GM18526 (cell line): ENCODE data around the gene APEH.

ENCODE experiments used
- POLR2A ChIP-seq: IDR thresholded peaks from 3 replicates; pipeline ENCODE4 v1.6.1; 2011; ENCODE audit not compliant: insufficient read length; ENCODE audit errors: extremely low read depth

The APEH gene

DNA sequence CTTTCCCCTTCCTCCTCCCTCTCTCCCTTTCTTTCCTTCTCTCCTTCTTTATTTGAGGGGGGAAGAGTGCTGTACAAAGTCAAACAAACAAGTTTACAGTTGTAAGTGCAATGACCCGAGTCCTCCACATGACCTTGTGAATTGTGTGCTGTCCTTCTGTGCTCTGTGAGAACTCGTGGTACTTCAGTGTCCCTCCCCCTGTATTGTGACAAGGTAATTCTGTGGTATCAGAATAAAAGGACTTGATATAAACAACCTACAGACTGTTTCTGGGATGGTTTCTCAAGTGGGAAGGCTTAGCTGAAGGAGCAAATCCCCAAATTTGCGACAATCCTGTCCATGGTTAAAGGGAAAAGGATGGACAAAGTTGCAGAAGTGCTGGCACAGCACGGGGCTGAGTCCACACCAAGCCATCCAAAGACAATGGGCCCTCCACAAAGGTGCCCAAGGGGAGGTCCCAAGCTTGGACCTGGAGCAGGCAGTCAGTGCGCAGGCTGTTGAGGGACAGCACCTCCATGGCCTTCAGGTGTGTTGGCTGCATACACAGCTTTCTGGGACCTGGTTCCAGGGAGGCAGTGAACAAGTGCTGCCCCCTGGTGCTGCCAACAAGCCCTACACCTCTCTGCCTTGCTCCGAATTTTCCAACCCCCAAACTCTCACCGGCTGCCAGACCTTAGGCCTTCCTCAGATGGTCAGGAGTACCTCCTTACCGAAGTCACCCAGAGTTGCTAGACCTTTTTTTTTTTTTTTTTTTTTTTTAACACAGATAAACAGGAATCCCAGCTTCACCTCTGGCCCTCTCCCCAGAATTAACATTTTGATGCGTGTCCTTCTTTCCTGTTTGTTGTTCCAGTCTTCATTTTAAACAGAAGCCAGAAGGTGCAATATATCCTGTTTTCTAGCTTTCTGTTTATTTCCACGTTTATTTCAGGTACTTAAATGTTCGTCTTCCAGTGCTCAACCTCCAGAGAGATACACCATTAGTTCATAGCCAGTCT, 2.6 kb upstream of the APEH start:
- no peak for TF ChIP-seq POLR2A

DNA sequence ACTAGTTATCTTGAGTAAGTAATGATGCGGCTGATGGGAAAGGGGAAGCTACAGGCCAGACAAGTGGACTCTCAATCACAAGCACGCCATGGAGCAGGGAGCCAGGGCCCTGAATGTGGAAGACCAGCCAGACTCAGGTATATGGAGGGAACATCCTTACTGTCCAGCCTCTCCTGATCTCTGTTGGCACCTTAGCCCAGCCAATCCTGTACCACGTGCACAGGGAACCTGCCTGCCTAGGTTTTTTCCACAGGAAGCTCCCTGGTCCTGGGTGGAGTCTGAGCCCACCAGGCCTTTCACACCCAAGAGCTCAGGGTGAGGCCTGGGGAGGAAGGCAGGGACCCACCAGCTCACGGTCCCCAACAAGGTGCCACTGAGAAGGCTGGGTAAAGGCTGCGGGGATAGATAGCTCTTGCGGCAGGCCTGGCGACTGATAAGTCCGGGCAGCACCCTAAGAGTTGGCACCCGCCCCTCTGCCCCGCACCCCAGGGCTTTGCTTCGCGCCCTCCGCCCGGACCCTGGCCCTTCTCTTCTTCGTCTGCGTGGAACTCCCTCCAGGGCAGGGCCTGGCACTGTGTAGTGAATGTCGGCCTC, 933 bp upstream of the APEH start:
- no peak for TF ChIP-seq POLR2A

DNA sequence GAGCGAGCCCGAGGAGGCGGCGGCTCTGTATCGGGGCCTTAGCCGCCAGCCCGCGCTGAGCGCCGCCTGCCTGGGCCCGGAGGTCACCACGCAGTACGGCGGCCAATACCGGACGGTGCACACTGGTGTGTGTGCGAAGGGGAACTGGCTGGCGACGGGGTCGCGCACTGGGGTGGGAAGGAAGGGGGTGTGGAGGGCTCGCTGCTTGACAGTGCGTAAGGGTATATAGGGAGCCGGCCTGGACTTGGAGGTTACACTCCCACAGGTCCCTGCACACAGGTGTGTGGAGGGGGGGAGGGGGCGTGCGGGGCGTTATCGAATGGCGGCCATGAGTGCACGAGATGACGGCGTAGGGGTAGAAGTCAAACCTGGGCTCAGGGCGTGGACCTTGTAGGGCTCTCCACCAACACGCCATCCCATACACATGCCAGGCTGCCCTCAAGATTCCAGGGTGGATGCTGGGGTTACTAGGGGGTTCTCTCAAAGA, 389 bp downstream of the APEH start:
- TF ChIP-seq POLR2A: no peak

DNA sequence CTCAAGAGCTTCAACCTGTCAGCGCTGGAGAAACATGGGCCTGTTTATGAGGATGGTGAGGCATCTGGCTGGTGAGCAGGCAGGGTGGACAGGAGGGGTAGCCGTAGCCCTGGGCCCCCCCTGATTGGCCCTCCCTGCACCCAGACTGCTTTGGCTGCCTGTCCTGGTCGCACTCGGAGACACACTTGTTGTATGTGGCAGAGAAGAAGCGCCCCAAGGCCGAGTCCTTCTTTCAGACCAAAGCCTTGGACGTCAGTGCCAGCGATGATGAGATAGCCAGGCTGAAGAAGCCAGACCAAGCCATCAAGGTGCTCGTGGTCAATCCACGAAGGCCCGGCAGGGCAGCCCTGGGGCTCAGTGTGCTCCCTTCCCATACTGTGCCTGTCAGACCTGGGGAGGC, 1.8 kb downstream of the APEH start:
- no peak for TF ChIP-seq POLR2A

DNA sequence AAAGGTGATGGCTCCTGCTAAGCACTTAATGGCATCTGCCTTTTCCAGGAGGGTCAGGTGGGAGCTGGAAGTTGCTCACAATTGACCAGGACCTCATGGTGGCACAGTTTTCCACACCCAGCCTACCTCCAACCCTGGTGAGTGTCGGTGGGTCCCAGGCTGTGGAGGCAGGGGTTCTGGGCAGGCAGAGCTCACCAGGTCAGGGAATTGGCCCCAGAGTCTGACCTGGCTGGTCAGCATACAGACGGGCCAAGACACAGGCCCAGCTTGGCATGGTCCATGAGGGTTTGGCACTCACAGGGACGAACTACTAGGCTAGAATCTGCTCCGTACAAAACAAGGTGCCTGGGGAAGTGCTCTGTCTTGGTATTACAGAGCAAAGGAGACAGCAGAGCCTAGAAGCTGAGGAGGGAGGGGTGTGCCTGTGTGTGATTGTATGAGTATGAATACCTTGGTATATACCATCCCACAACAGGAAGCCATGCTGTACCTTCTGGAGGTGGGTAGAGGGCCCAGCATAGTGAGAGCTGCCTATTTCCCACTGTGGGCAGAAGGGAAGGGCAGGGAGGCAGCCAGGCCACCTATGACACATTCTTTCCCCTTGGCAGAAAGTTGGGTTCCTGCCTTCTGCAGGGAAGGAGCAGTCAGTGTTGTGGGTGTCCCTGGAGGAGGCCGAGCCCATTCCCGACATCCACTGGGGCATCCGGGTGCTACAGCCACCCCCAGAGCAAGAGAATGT, 6.5 kb downstream of the APEH start:
- no peak for TF ChIP-seq POLR2A

DNA sequence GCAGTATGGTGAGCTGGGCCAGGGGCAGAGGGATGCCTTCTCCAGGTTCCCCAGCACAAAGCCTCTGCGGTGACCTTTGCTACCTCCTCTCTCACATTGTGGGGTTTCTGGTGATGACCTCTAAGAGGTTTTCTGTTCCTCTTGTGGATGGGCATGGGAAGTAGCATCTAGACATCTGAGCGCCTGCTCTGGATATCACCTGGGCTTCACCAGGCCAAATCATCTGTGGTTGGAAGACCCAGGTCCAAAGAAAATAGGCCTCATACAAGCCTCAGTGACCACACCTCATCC, 7.0 kb downstream of the APEH start:
- no peak for TF ChIP-seq POLR2A

DNA sequence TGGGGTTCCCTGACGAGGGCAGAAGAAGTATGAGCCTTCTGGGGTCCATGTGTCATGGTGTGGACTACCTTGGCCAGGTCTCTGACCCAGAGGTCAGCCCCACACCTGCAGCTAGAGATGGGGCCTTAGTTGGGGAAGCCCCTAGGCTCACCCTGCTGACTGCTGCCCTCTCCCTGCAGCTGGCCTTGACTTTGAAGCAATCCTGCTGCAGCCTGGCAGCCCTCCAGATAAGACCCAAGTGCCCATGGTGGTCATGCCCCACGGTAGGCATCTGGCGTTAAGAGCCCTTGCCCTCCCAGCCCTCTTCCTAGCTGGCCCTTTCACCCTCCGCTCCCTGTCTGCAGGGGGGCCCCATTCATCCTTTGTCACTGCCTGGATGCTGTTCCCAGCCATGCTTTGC, 7.4 kb downstream of the APEH start:
- no peak for TF ChIP-seq POLR2A

DNA sequence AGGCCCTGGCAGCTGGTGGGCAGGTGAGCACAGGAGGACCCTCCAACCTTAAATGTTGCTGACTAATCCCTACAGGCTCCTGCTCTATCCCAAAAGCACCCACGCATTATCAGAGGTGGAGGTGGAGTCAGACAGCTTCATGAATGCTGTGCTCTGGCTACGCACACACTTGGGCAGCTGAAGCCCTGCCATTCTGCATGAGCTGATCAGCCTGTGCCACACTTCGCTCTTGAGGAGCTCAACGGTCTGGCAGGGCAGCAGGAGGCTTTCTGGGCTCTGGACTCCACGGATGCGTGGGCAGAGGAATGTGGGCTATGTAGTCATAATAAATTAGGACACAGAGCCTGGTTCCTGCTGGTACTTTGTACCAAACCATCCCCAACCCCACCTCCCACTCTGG, 9.0 kb downstream of the APEH start:
- no peak for TF ChIP-seq POLR2A

DNA sequence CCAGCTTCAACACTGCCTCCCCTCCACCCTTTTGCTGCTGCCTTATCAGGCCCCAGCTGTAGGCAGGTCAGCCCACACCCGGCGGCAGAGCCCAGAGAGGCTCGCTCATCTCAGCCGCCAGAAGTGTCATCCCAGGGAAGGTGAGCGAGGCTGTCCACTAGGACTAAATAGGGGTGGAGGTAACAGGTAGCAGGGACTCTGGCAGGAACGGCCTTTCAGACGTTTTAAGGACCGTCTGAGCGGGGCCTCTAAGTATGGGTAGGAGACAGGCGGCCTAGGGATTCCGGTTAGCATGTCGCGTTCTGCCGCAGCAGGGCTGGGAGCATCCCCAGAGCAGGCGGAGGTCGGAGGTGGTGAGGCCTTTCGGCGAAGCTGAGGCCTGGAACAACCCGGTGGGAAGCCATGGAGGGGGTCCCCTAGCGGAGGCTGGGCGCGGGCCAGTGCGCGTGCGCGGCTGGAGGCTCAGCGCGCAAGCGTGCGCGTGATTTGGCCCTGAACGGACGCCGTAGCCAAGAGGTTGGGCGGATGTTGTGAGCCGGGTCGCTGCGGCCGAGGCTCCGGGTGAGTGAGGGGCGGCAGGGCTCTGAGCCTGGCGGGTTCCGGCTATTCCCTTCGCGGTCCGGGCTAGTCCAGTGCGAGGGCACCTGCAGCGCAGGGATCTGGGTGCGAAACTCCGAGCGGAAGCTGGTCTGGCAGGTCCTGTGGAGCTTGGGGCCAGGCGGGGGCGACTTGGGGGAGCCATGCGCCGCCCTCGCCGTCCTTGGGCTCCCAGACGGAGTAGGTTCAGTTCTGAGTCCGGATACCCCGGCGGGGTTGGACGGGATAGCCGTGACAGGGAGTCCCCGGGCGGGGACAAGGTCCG, 15.1 kb downstream of the APEH start, which contains the start of the genes MST1 and RNF123:
MST1 (minus strand) TSS at position 429 of the 862 bp plus-strand sequence. CDS start 783 bp downstream, outside the sequence.
RNF123 (plus strand) TSS at position 512 of the 862 bp plus-strand sequence. CDS start 1,609 bp downstream, outside the sequence.
- TF ChIP-seq POLR2A: peak; percentile 80

DNA sequence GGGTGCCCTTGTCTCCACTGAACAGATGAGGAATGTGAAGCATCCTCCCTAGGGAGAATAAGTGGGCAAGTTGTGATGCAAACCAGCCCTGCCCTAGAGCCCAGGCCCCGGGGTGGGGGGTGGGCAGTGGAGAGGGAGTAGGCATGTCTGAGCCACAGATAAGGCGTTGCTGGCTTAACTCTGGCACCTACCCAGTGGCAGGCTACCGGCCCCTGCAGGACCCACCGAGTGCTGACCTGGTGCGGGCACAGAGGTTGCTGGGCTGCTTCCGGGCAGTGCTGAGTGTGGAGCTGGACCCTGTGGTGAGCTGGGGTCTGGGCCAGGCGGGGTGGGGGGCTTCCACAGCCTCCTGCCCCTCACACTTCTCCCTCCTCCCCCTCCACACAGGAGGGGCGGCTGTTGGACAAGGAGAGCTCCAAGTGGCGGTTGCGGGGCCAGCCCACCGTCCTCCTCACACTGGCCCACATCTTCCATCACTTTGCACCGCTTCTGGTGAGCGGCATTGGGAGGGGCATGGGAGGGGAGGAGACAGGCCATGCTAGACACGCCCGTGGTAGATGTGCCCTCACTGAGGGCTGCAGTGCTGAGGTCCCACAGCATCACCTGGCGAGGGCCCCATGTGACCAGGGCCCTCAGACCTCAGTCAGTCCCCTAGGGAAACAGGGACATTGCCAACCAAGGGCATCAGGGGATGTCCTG, 25.3 kb downstream of the APEH start:
- TF ChIP-seq POLR2A: no peak

DNA sequence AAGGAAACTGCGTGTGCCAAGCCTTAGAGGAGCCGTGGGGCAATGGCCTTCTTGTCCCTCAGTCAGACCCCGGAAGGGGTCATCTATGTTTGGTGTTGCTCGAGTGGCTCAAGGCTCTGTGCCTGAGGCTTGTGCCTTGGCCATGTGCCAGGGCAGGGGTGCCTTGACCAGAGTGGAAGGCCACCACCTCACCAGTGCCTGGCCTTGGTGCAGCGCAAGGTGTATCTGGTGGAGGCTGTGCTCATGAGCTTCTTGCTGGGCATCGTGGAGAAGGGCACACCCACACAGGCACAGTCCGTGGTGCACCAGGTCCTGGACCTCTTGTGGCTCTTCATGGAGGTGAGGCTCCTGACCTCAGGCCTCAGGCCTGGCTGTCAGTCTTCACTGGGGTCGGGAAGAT, 25.9 kb downstream of the APEH start:
- TF ChIP-seq POLR2A: no peak

DNA sequence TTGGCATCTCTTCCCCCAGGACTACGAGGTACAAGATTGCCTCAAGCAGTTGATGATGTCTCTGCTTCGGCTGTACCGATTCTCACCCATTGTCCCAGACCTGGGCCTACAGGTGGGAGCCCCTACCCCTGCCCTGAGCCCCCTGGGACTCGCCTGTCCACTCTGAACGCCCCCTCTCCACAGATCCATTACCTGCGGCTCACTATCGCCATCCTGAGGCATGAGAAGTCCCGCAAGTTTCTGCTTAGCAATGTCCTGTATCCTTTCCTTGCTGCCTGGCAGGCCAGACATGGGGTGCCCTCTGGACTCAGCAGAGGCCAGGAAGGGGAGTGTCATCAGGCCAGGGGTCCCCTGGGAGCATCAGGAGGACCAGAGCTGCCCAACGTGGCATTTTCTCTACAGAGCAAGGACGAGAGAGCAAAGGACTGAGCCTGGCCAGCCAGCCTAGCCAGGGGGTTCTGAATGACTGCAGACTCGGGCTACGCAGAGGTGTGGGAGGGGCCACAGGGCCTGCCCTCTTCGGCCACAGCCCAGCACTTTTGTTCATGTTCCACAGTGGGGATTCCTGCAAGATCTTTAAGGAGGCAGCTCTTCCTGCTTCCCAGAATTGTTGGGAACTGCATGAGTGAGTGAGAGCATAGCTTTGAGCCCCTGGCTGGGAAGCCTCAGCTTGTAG, 26.4 kb downstream of the APEH start:
- TF ChIP-seq POLR2A: no peak

DNA sequence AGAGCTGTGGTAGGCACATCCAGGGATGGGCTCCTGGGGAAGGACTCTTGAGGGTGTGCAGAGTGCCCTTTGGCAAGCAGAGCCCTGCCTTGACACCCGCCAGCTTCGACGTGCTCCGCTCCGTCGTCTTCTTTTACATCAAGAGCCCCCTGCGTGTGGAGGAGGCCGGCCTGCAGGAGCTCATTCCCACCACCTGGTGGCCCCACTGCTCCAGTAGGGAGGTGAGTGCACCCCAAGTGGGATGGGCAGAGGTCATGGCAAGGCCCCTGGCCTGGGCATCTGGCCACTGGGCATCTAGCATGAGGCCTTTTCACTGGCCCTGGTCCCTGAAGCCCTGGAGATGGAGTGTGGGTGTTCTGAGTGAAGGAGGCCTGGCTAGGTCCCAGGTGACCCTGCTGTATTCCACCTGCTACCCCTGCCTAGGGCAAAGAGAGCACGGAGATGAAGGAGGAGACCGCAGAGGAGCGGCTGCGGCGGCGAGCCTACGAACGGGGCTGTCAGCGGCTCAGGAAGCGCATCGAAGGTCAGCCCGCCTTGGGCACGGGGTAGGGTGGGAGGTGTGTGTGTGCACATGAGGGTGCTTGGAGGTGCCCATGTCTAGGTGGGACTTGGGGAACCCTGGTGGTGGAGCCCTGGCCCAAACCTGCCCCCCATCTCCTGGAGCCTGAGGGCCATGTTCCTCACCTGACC, 27.4 kb downstream of the APEH start:
- no peak for TF ChIP-seq POLR2A
